Nephron progenitor cell (in vitro differentiated cells): ENCODE results near the gene CLK1.

Source experiments
- DNase-seq: peaks from one replicate; pipeline ENCODE4 v3.0.0; 2021
- H3K27ac Mint-ChIP-seq: 2 replicates; pipeline ENCODE4 v1.8.0; 2021; ENCODE audit warnings: mild to moderate bottlenecking, moderate library complexity, mixed read lengths
- H3K27me3 Mint-ChIP-seq: 2 replicates; pipeline ENCODE4 v1.8.0; 2021; ENCODE audit warnings: mild to moderate bottlenecking, low read depth, mixed read lengths; ENCODE audit not compliant: poor library complexity
- H3K36me3 Mint-ChIP-seq: 2 replicates; pipeline ENCODE4 v1.8.0; 2021; ENCODE audit warnings: low read depth, mixed read lengths
- H3K4me1 Mint-ChIP-seq: 2 replicates; pipeline ENCODE4 v1.8.0; 2021; ENCODE audit warnings: mixed read lengths
- H3K4me3 Mint-ChIP-seq: 2 replicates; pipeline ENCODE4 v1.8.0; 2021; ENCODE audit warnings: mild to moderate bottlenecking, moderate library complexity, mixed read lengths
- H3K9me3 Mint-ChIP-seq: 2 replicates; pipeline ENCODE4 v1.8.0; 2021; ENCODE audit warnings: mild to moderate bottlenecking, moderate library complexity, mixed read lengths
- TF ChIP-seq, protein P1 (sequence below): fragments of 200-600 bp; sonication (generic); IDR thresholded peaks from 2 replicates; pipeline ENCODE4 v1.5.0; 2021; ENCODE audit warnings: antibody characterized with exemption

Gene CLK1

GRCh38 chr2:200839513-200839912 lies 24.9 kb downstream of the CLK1 start:
- DNase-seq, result no peak
- H3K36me3 Mint-ChIP-seq, result no peaks in the 10 kb centered on the region
- no peaks in the 10 kb centered on the region for H3K4me1 Mint-ChIP-seq
- H3K27ac Mint-ChIP-seq, result no peak overlapping the region
- H3K27me3 Mint-ChIP-seq, result peaks cover 2% of the 10 kb centered on the region
- no peak overlapping the region for H3K4me3 Mint-ChIP-seq
- peaks cover 19% of the 10 kb centered on the region for H3K9me3 Mint-ChIP-seq
- TF ChIP-seq, protein P1, sequence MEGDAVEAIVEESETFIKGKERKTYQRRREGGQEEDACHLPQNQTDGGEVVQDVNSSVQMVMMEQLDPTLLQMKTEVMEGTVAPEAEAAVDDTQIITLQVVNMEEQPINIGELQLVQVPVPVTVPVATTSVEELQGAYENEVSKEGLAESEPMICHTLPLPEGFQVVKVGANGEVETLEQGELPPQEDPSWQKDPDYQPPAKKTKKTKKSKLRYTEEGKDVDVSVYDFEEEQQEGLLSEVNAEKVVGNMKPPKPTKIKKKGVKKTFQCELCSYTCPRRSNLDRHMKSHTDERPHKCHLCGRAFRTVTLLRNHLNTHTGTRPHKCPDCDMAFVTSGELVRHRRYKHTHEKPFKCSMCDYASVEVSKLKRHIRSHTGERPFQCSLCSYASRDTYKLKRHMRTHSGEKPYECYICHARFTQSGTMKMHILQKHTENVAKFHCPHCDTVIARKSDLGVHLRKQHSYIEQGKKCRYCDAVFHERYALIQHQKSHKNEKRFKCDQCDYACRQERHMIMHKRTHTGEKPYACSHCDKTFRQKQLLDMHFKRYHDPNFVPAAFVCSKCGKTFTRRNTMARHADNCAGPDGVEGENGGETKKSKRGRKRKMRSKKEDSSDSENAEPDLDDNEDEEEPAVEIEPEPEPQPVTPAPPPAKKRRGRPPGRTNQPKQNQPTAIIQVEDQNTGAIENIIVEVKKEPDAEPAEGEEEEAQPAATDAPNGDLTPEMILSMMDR, result no peak

GRCh38 chr2:200834701-200835100 lies 29.8 kb downstream of the CLK1 start:
- no peak overlapping the region for H3K4me3 Mint-ChIP-seq
- TF ChIP-seq, protein P1, result no peak
- DNase-seq, result no peak
- H3K4me1 Mint-ChIP-seq, result peaks cover 4% of the 10 kb centered on the region
- H3K27ac Mint-ChIP-seq, result no peak overlapping the region
- no peaks in the 10 kb centered on the region for H3K36me3 Mint-ChIP-seq
- peaks cover 2% of the 10 kb centered on the region for H3K27me3 Mint-ChIP-seq
- peaks cover 19% of the 10 kb centered on the region for H3K9me3 Mint-ChIP-seq

- H3K27ac Mint-ChIP-seq, result no peak overlapping the region
- no peak overlapping the region for H3K4me3 Mint-ChIP-seq
- peaks cover 4% of the 10 kb centered on the region for H3K4me1 Mint-ChIP-seq
- no peaks in the 10 kb centered on the region for H3K27me3 Mint-ChIP-seq
- DNase-seq, result no peak
- peaks cover 8% of the 10 kb centered on the region for H3K36me3 Mint-ChIP-seq
- TF ChIP-seq, protein P1, result no peak
- H3K9me3 Mint-ChIP-seq, result no peaks in the 10 kb centered on the region
Observed at GRCh38 chr2:200829258-200829655, 35.2 kb downstream of the CLK1 start.

GRCh38 chr2:200828572-200829257 lies 35.7 kb downstream of the CLK1 start:
- TF ChIP-seq, protein P1, result no peak
- Mint-ChIP-seq H3K27me3 (no peaks in the 10 kb centered on the region), H3K36me3 (peaks cover 8% of the 10 kb centered on the region), H3K4me3 (no peak overlapping the region), H3K9me3 (no peaks in the 10 kb centered on the region), H3K4me1 (peaks cover 4% of the 10 kb centered on the region), H3K27ac (no peak overlapping the region)
- no peak for DNase-seq

- Mint-ChIP-seq H3K4me1 (peaks cover 4% of the 10 kb centered on the region), H3K27ac (no peak overlapping the region)
- DNase-seq, result no peak
Observed at GRCh38 chr2:200828104-200828503, 36.4 kb downstream of the CLK1 start.

More at GRCh38 chr2:200828104-200828503, 36.4 kb downstream of the CLK1 start:
- TF ChIP-seq, protein P1, result no peak
- peaks cover 8% of the 10 kb centered on the region for H3K36me3 Mint-ChIP-seq
- H3K9me3 Mint-ChIP-seq, result no peaks in the 10 kb centered on the region
- H3K4me3 Mint-ChIP-seq, result no peak overlapping the region
- H3K27me3 Mint-ChIP-seq, result no peaks in the 10 kb centered on the region
